Activated CD8-positive, alpha-beta memory T cell treated with anti-CD3 and anti-CD28 coated beads for 48 hours (primary cell): ENCODE results near the gene CACNA1I.

Experiments used
- DNase-seq, 3 experiments: peaks; one replicate each; pipeline ENCODE4 v3.0.0-alpha.2; 2020; ENCODE audit warnings: low read depth in 2 of 3, low spot score in 2 of 3

CACNA1I gene

DNA sequence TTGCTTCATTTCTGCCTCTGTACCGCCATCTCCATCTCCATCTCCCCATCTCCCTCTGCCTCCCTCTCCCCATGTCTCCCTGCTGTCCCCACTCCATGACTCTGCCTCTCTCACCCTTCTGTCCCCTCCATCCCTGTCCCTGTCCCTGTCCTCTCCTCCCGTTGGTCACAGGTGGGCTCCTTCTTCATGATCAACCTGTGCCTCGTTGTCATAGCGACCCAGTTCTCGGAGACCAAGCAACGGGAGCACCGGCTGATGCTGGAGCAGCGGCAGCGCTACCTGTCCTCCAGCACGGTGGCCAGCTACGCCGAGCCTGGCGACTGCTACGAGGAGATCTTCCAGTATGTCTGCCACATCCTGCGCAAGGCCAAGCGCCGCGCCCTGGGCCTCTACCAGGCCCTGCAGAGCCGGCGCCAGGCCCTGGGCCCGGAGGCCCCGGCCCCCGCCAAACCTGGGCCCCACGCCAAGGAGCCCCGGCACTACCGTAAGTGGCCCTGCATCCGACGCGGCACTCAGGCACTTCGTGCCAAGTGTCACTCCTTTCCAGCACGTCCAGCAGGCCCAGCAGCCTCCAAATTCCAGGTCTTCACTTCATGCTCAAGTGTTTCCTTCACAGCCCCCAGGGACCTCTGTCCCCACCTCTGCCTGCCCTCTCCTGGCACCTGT, 76.0 kb downstream of the CACNA1I start:
- no peak for DNase-seq

- no peak for DNase-seq
These were observed 77.5 kb downstream of the CACNA1I start for GRCh38 chr22:39647836-39648629.

- DNase-seq: no peak
These were observed 78.0 kb downstream of the CACNA1I start for GRCh38 chr22:39648630-39648950.

- DNase-seq: no peak
These were observed 79.0 kb downstream of the CACNA1I start for GRCh38 chr22:39649500-39650089.

- no peak for DNase-seq
These were observed 80.8 kb downstream of the CACNA1I start for GRCh38 chr22:39651053-39651996.

GRCh38 chr22:39652990-39653786, 82.6 kb downstream of the CACNA1I start:
- no peak for DNase-seq

DNA sequence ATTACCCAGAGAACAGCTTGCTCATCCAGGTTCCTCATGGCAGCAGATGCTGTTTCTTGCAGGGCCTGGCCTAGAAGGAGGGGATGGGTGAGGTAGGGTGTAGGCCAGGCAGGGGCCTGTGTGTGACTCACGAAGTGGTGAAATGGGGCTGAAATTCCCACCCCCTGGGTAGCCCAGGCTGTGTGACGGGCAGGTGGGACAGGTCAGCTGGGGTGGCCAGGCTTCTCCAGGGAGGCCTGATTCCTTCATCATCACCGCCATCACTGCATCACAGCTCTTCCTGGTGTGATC, 83.2 kb downstream of the CACNA1I start:
- no peak for DNase-seq

DNA sequence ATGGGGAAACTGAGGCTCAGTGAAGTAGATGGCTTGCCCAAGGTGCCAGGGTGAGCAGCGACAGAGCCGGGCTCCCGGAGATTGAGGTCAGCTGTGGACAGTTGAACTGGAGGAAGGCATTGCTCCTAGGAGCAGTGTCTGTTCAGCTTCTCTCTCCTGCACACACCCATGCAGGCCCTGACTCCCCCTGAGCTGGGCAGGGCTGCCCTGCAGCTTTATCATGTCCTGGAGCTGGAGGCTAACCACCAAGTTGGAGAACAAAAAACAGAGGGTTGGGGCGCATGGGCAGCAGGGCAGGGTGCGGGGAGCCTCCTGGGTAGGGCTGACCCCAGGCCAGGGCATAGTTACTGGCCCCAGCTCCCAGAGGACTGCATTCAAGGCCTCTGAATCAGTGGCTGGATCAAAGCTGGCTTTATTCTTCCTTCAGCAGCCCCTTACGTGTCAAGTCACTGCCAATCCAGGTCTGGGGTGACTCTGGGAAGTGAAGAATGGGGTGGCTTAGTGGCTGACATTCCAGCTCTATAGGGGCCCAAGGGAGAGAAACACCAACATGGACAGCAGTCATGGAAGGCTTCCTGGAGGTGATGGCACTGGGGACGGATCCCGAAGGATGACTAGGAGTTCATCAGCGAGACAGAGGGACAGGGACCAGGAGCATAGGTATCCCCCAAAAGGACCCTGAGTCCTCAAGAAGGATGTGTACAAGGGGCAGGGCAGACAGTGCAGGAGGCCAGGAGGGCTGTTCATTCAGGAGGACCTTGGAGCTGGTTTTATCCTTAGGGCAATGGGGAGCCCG, 83.8 kb downstream of the CACNA1I start:
- no peak for DNase-seq

- DNase-seq: no peak
These were observed 84.5 kb downstream of the CACNA1I start for GRCh38 chr22:39655004-39655579.

- DNase-seq: no peak
These were observed 85.3 kb downstream of the CACNA1I start for GRCh38 chr22:39655831-39656230.

DNA sequence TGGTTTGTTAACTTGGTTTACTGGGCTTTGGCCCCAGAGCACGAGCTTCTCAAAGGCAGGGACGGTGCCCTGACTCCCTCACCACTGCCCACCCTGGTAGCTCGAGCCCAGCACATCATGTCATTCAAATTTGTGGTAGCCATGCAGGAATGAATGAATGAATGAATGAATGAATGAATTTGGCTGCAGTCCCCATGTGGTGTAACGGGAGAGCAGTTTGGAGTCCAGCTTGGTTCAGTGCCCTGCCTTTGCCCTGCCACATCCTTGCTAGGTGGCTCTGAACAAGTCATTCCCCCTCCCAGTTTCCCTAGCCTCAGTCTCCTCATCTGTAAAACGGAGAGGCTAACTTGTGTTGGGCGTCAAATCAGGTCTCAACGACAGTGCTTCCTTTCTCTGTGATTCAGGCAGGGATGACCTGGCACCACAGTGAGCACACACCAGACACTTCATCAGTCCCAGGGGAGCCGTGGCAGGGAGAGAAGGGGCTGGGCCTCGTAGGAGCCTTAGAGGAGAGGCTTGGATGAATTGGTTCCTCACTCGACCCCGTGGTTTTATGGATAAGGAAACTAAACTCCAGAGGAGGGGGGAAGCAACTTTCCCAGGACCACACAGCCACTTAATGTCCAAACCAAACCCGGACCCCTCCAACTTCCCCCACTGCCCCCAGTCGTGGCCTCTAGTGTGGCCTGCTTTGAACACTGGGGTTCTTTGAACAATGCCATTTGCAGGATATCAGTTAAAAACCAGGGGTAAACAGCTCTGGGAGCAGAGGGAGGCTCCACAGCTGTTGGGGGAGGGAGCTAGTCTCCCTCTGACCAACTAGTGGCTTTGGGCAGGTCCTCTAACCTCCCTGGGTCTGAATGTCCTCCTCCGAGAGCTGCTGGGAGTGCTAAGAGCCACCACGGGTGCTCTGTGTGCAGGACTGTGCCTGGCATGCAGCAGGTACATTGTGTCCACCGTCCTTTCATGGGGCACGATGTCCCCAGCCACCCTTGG, 86.2 kb downstream of the CACNA1I start:
- no peak for DNase-seq

GRCh38 chr22:39658367-39658766, 87.8 kb downstream of the CACNA1I start:
- DNase-seq: no peak

DNA sequence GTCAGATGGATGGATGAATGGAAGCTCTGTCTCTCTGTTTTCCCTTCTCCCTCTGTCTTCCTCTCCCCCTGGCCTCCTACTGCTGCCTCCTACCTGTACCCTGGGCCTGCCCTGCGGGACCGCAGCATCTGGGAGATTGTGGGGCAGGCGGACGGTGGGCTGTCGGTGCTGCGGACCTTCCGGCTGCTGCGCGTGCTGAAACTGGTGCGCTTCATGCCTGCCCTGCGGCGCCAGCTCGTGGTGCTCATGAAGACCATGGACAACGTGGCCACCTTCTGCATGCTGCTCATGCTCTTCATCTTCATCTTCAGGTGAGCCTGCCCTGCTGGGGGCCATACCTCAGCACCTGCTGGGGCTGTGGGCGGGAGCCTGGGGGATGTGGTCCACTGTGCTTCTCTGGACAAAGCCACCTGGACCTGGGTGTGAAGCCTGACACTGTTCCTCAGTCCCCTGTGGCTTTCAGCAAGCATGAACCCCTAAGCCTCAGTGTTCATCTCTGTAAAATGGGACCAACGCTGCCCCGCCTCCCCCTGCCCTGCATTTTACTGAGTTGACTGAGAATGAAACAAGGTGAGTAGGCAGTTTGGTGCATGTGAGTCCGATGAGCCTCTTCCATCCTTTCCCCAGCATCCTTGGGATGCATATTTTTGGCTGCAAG, 88.4 kb downstream of the CACNA1I start:
- DNase-seq: no peak

- no peak for DNase-seq
These were observed 90.9 kb downstream of the CACNA1I start for GRCh38 chr22:39661501-39661841.

- DNase-seq: peak; percentile 43 to 67 (median 52)
These were observed 91.5 kb downstream of the CACNA1I start for GRCh38 chr22:39661842-39662685.

DNA sequence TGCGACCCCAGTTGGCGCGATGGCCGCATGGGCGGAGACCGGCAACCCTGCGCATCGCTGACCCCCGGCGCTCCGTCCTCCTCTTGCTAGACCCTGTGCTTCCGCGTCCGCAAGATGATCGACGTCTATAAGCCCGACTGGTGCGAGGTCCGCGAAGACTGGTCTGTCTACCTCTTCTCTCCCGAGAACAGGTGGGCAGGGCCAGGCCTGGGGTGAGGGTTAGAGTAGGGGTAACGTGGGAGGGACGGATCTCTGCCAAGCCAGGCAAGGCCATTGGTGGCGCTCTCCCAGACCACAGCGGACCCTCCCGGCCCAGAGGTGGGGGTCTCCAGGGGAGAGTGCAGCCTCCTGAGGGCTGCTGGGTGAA, 92.1 kb downstream of the CACNA1I start:
- no peak for DNase-seq

GRCh38 chr22:39663751-39664150, 93.2 kb downstream of the CACNA1I start:
- DNase-seq: no peak
